HEK293 (cell line): ENCODE results near the gene SLC8A1.

Experiments used
- CTCF ChIA-PET: fragments of 350-600 bp; formaldehyde crosslinking; extraction: SDS; loops from one replicate; lab custom pipeline; 2021; ENCODE audit warnings: antibody characterized with exemption; lab: Yijun Ruan, JAX
- POLR2A ChIA-PET: fragments of 300-600 bp; formaldehyde crosslinking; extraction: SDS; loops from one replicate; lab custom pipeline; 2020; ENCODE audit warnings: antibody characterized with exemption, inconsistent platforms; lab: Yijun Ruan, JAX
- H3K27ac ChIP-seq: fragments of 200-500 bp; sonication (Bioruptor generic); 2 replicates; pipeline ENCODE4 v1.5.1; 2014; ENCODE audit warnings: low read depth, low read length, control low read depth, inconsistent platforms; ENCODE audit errors: extremely low read depth
- H3K36me3 ChIP-seq, 2 experiments: fragments of 200-500 bp in 1 of 2; sonication (Bioruptor generic) in 1 of 2; 1 replicate in 1 of 2; 2 replicates in 1 of 2; pipeline ENCODE4 v1.5.1; 2014 to 2017; ENCODE audit warnings: inconsistent platforms in 2 of 2, low read length in 2 of 2; ENCODE audit not compliant: control insufficient read depth in 2 of 2, insufficient read depth in 1 of 2
- H3K4me1 ChIP-seq: fragments of 200-500 bp; sonication (Bioruptor generic); 2 replicates; pipeline ENCODE4 v1.5.1; 2014; ENCODE audit warnings: mild to moderate bottlenecking, low read length, inconsistent platforms; ENCODE audit not compliant: control insufficient read depth, insufficient read depth
- H3K4me3 ChIP-seq: 2 replicates; pipeline ENCODE4 v1.5.1; 2011; ENCODE audit warnings: low read depth, mild to moderate bottlenecking, control low read depth, low read length, moderate library complexity
- H3K9me3 ChIP-seq: fragments of 200-500 bp; sonication (Bioruptor generic); 2 replicates; pipeline ENCODE4 v1.5.1; 2014; ENCODE audit warnings: low read depth, low read length, inconsistent platforms; ENCODE audit not compliant: control insufficient read depth, insufficient read depth
- AEBP2 ChIP-seq: fragments of 450-650 bp; formaldehyde crosslinking; IDR thresholded peaks from 2 replicates; pipeline ENCODE4 v1.5.1; 2016; ENCODE audit warnings: missing biosample characterization, missing genetic modification characterization, borderline replicate concordance
- BCL11B ChIP-seq: fragments of 450-650 bp; formaldehyde crosslinking; IDR thresholded peaks from 2 replicates; pipeline ENCODE4 v1.5.1; 2016; ENCODE audit warnings: low read depth, missing biosample characterization, missing genetic modification characterization
- BCL6B ChIP-seq: fragments of 450-650 bp; formaldehyde crosslinking; IDR thresholded peaks from 2 replicates; pipeline ENCODE4 v1.5.1; 2017; ENCODE audit warnings: missing biosample characterization, missing genetic modification characterization
- EGR2 ChIP-seq: fragments of 450-650 bp; formaldehyde crosslinking; IDR thresholded peaks from 2 replicates; pipeline ENCODE4 v1.5.1; 2016; ENCODE audit warnings: low read depth, missing biosample characterization, missing genetic modification characterization
- GFI1B ChIP-seq: fragments of 450-650 bp; formaldehyde crosslinking; IDR thresholded peaks from 2 replicates; pipeline ENCODE4 v1.5.1; 2016; ENCODE audit warnings: missing biosample characterization, missing genetic modification characterization
- HOXA7 ChIP-seq: sonication (generic); formaldehyde crosslinking; IDR thresholded peaks from 2 replicates; pipeline ENCODE4 v1.8.1; 2022; ENCODE audit warnings: missing genetic modification reagents, borderline replicate concordance
- KLF17 ChIP-seq: fragments of 450-650 bp; formaldehyde crosslinking; IDR thresholded peaks from 2 replicates; pipeline ENCODE4 v1.5.1; 2016; ENCODE audit warnings: missing biosample characterization, missing genetic modification characterization
- MYNN ChIP-seq: fragments of 450-650 bp; formaldehyde crosslinking; IDR thresholded peaks from 2 replicates; pipeline ENCODE4 v1.5.1; 2016; ENCODE audit warnings: missing biosample characterization, missing genetic modification characterization, borderline replicate concordance
- REST ChIP-seq: fragments of 450-650 bp; formaldehyde crosslinking; IDR thresholded peaks from 2 replicates; pipeline ENCODE4 v1.5.1; 2016; ENCODE audit warnings: missing biosample characterization, missing genetic modification characterization
- SP7 ChIP-seq: fragments of 450-650 bp; formaldehyde crosslinking; IDR thresholded peaks from 2 replicates; pipeline ENCODE4 v1.5.1; 2016; ENCODE audit warnings: missing biosample characterization, missing genetic modification characterization
- YY1 ChIP-seq: fragments of 450-650 bp; formaldehyde crosslinking; IDR thresholded peaks from 2 replicates; pipeline ENCODE4 v1.5.1; 2018; ENCODE audit warnings: missing biosample characterization, missing genetic modification characterization
- ZBTB10 ChIP-seq: fragments of 450-650 bp; formaldehyde crosslinking; IDR thresholded peaks from 2 replicates; pipeline ENCODE4 v1.5.1; 2016; ENCODE audit warnings: missing biosample characterization, missing genetic modification characterization
- ZNF114 ChIP-seq: fragments of 450-650 bp; formaldehyde crosslinking; IDR thresholded peaks from 2 replicates; pipeline ENCODE4 v1.5.0; 2017; ENCODE audit warnings: missing biosample characterization, missing genetic modification characterization
- ZNF174 ChIP-seq: fragments of 450-650 bp; formaldehyde crosslinking; IDR thresholded peaks from 2 replicates; pipeline ENCODE4 v1.5.0; 2017; ENCODE audit warnings: missing biosample characterization, mild to moderate bottlenecking, missing genetic modification characterization
- ZNF214 ChIP-seq: fragments of 450-650 bp; formaldehyde crosslinking; IDR thresholded peaks from 2 replicates; pipeline ENCODE4 v1.5.1; 2017; ENCODE audit warnings: missing biosample characterization, mild to moderate bottlenecking, missing genetic modification characterization, borderline replicate concordance
- ZNF221 ChIP-seq: fragments of 450-650 bp; formaldehyde crosslinking; IDR thresholded peaks from 2 replicates; pipeline ENCODE4 v1.5.1; 2017; ENCODE audit warnings: missing biosample characterization, missing genetic modification characterization, borderline replicate concordance
- ZNF366 ChIP-seq: fragments of 450-650 bp; formaldehyde crosslinking; conservative IDR thresholded peaks from 2 replicates; pipeline ENCODE4 v1.5.1; 2016; ENCODE audit warnings: missing biosample characterization, missing genetic modification characterization
- ZNF416 ChIP-seq: fragments of 450-650 bp; formaldehyde crosslinking; IDR thresholded peaks from 2 replicates; pipeline ENCODE4 v1.5.1; 2016; ENCODE audit warnings: missing biosample characterization, missing genetic modification characterization
- ZNF48 ChIP-seq: fragments of 450-650 bp; formaldehyde crosslinking; IDR thresholded peaks from 2 replicates; pipeline ENCODE4 v1.5.1; 2016; ENCODE audit warnings: missing biosample characterization, missing genetic modification characterization
- ZNF530 ChIP-seq: fragments of 450-650 bp; formaldehyde crosslinking; IDR thresholded peaks from 2 replicates; pipeline ENCODE4 v1.5.1; 2016; ENCODE audit warnings: low read depth, missing biosample characterization, missing genetic modification characterization
- ZNF596 ChIP-seq: fragments of 450-650 bp; IDR thresholded peaks from 2 replicates; pipeline ENCODE4 v1.5.0; 2018; ENCODE audit warnings: missing biosample characterization, mild to moderate bottlenecking, missing genetic modification characterization, moderate library complexity
- ZNF626 ChIP-seq: fragments of 450-650 bp; sonication (Bioruptor Pico); formaldehyde crosslinking; IDR thresholded peaks from 2 replicates; pipeline ENCODE4 v1.5.1; 2018; ENCODE audit warnings: missing biosample characterization, missing genetic modification characterization, inconsistent platforms
- ZNF629 ChIP-seq: fragments of 450-650 bp; formaldehyde crosslinking; IDR thresholded peaks from 2 replicates; pipeline ENCODE4 v1.5.1; 2017; ENCODE audit warnings: missing biosample characterization, missing genetic modification characterization
- ZNF658 ChIP-seq: fragments of 450-650 bp; formaldehyde crosslinking; IDR thresholded peaks from 2 replicates; pipeline ENCODE4; 2016; ENCODE audit warnings: missing biosample characterization, missing genetic modification characterization
- ZSCAN18 ChIP-seq: fragments of 450-650 bp; formaldehyde crosslinking; IDR thresholded peaks from 2 replicates; pipeline ENCODE4 v1.5.1; 2016; ENCODE audit warnings: missing biosample characterization, missing genetic modification characterization

The SLC8A1 gene

DNA sequence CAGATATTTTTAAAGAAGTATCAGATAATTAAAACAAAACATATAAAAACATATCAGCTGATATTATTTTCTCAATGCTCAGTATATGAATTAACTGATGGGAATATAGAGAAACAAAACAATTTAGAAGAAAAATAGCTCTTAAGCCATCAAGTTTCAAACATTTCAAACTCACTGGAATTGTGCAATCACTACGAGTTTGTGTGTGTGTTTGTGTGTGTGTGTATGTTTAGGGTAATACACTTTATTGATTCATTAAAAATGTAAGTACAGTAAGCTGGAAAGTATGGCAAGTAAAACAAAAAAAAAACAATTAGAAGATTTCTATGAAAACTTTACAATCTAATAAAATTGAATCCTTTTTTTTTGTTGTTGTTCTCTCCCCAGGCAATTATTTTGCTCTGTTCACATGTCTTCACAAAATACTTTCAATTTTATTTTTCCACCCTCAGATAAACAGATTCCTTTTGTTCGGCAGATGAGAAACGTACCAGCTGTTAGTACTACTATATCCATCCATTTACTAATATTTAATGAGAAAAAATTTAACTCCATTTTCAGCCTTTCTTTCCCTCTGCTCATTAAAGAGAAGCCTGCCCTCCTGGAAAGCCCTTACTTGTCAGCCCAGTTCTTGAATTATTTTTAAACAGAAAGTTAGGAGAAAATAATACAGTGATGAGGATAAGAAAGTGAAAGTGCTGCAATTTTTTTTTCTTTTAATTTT is 87.6 kb downstream of the SLC8A1 start (continued):
- no peak for TF ChIP-seq BCL11B (tag by site-specific recombination)
- no peak for TF ChIP-seq ZNF214 (tag by site-specific recombination)
- TF ChIP-seq ZNF366, result no peak
- TF ChIP-seq SP7 (tag by site-specific recombination), result no peak
- no peak for TF ChIP-seq ZNF596
- no peak for TF ChIP-seq ZNF174 (tag by site-specific recombination)
- TF ChIP-seq HOXA7, result no peak
- TF ChIP-seq KLF17 (tag by site-specific recombination), result no peak

- POLR2A ChIA-PET, result no interaction called here
- H3K4me3 ChIP-seq, result no peak overlapping the region
Observed at GRCh38 chr2:40363631-40364030, 88.3 kb downstream of the SLC8A1 start.

More at GRCh38 chr2:40363631-40364030, 88.3 kb downstream of the SLC8A1 start:
- Histone ChIP-seq H3K36me3 (no peaks in the 10 kb centered on the region), H3K27ac (no peak overlapping the region), H3K4me1 (no peaks in the 10 kb centered on the region), H3K9me3 (no peaks in the 10 kb centered on the region)
- TF ChIP-seq ZNF214 (tag by site-specific recombination) (no peak), ZSCAN18 (no peak), EGR2 (tag by site-specific recombination) (no peak), ZNF626 (tag by site-specific recombination) (no peak), YY1 (tag by site-specific recombination) (no peak), ZNF416 (tag by site-specific recombination) (no peak), ZNF114 (tag by site-specific recombination) (no peak), AEBP2 (tag by site-specific recombination) (no peak), ZNF658 (tag by site-specific recombination) (no peak), BCL11B (tag by site-specific recombination) (no peak), ZNF629 (no peak), ZNF48 (tag by site-specific recombination) (no peak), ZNF530 (tag by site-specific recombination) (no peak), MYNN (tag by site-specific recombination) (no peak), GFI1B (no peak), REST (no peak), BCL6B (tag by site-specific recombination) (no peak), ZBTB10 (no peak), ZNF221 (tag by site-specific recombination) (no peak)
- CTCF ChIA-PET, result no interaction called here
